Omental fat pad (tissue), 4 donors: ENCODE data around the gene SEMA4A. TPM values are rescaled to one million over a fixed set of nuclear protein-coding genes. Genes with fewer than 3 reads are reported as not detected.

Experiments
- ATAC-seq: fragments of 150-250 bp; one replicate; pipeline ENCODE4 v1.9.1; 2016; ENCODE audit warnings: mild to moderate bottlenecking, moderate library complexity; ENCODE audit not compliant: low FRiP score
- DNase-seq: peaks from one replicate; pipeline ENCODE4 v3.0.0-alpha.2; 2019; ENCODE audit warnings: low spot score
- CTCF ChIP-seq, 3 donors: fragments of 450-650 bp; IDR thresholded peaks; one replicate each; pipeline ENCODE4 v1.5.1; 2016 to 2017; ENCODE audit warnings: antibody characterized with exemption in 3 of 3, mild to moderate bottlenecking in 3 of 3, moderate library complexity in 2 of 3
- total RNA-seq, 4 donors: library from RNA; depleted of rRNA; stranded (reverse); fragments of >200 nt; gene quantifications; one replicate each; pipeline ENCODE4 v1.1.0, GENCODE V29; 2016

SEMA4A gene
- total RNA-seq, 4 donors from 2014 or later = 4.1 to 99.1 (median 24.6) TPM

- no peak for ATAC-seq
- no peak for TF ChIP-seq CTCF (IDR thresholded peaks at IDR 0.05)
- DNase-seq = no peak
These were observed 4.6 kb downstream of the SEMA4A start for GRCh38 chr1:156157966-156158365.

GRCh38 chr1:156160000-156160742 lies 6.8 kb downstream of the SEMA4A start:
- ATAC-seq = no peak
- no peak for TF ChIP-seq CTCF (IDR thresholded peaks at IDR 0.05)
- DNase-seq = no peak

DNA sequence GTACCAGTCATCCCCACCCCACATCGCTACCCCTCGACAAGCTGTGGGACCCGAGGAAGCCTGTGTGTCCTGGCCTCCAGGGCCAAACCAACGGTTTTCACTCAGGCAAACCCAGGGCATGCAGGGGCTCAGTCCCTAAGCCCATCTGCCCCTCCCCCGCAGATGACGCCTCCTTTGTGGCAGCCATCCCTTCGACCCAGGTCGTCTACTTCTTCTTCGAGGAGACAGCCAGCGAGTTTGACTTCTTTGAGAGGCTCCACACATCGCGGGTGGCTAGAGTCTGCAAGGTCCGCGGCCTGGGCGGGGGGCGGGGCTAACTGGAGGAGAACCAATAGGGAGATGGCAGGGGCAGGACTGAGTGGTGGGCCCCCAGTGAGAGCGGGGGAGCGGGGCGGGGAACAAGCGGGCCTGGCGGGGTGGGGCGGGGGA lies 7.4 kb downstream of the SEMA4A start:
- ATAC-seq (peak; percentile 58), DNase-seq (peak; percentile 69)
- TF ChIP-seq CTCF (IDR thresholded peaks at IDR 0.05) = no peak

GRCh38 chr1:156162430-156163037 lies 9.1 kb downstream of the SEMA4A start:
- ATAC-seq (peak; percentile 13), DNase-seq (no peak)
- TF ChIP-seq CTCF (IDR thresholded peaks at IDR 0.05) = no peak

DNA sequence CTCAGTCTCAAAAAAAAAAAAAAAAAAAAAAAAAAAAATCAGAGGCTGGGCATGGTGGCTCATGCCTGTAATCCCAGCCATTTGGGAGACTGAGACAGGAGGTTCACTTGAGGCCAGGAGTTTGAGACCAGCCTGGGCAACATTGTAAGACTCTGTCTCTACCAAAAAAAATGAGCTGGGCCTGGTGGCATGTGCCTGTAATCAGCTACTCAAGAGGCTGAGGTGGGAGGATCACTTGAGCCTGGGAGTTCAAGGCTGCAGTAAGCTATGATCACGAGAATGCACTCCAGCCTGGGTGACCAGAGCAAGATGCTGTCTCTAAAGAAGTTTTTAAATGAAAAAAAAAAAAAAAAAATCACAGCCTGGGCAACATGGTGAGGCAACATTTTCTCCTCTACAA lies 10.3 kb downstream of the SEMA4A start:
- DNase-seq (no peak), ATAC-seq (no peak)
- TF ChIP-seq CTCF (IDR thresholded peaks at IDR 0.05) = no peak

DNA sequence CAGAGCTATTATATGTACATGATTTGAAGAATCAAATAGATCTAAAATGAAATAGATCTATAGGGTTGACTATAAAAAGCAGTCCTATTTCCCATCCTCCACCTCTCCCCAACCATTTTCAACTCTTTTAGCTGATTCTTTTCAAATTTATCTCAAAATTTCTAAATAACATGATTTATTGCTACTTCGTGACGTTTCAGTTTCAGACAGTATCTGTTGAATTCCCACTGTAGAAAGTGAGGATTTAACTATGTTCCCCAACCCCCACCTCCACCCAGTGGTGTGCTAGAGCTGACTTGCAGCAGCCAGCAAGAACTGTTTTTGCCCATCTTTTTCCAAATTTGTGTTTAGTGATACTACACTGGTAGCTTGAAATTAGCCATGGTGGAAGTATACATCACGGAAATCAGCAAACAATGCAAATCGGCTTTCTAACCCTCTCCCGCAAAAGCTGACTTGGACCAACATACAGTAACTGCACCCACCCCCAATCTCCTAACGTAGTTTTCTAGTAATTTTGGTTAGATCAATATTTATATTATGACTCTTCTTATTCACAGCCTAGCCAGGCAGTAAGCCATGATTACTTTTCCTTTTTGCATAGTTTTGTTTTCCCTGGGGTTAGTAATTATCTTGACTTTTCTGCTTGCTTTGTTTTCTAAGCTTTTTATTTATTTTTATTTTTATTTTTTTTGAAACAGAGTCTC lies 10.9 kb downstream of the SEMA4A start:
- TF ChIP-seq CTCF (IDR thresholded peaks at IDR 0.05) = no peak
- ATAC-seq (no peak), DNase-seq (no peak)
